GM12864 (cell line): ENCODE results near the gene VASN.

ENCODE experiments used
- DNase-seq: peaks from one replicate; pipeline ENCODE4 v3.0.0-alpha.2; 2011; ENCODE audit warnings: low read depth
- H3K4me3 ChIP-seq: 2 replicates; pipeline ENCODE4 v1.5.1; 2011; ENCODE audit warnings: mild to moderate bottlenecking, low read depth, low read length, control low read depth
- CTCF ChIP-seq: IDR thresholded peaks from 2 replicates; pipeline ENCODE4 v1.5.1; 2011; ENCODE audit warnings: low read depth, mild to moderate bottlenecking, moderate library complexity, low read length, control low read depth, inconsistent platforms; ENCODE audit errors: missing control alignments

VASN gene

GRCh38 chr16:4371357-4372000 lies at the start of gene VASN:
Gene VASN, plus strand, starts transcription at chr16:4371848. Its CDS starts 9,030 bp downstream, at chr16:4380878.
- DNase-seq: no peak
- peak within 1 kb of the TSS; percentile 29 for H3K4me3 ChIP-seq
- TF ChIP-seq CTCF: no peak

- no peak for TF ChIP-seq CTCF
- no peak overlapping the region for H3K4me3 ChIP-seq
- DNase-seq: no peak
Observed at GRCh38 chr16:4322121-4323052, 49.3 kb upstream of the VASN start.

GRCh38 chr16:4323071-4323844 lies 48.4 kb upstream of the VASN start:
- no peak for TF ChIP-seq CTCF
- no peak for DNase-seq

GRCh38 chr16:4323845-4324488 lies 47.7 kb upstream of the VASN start:
- DNase-seq: no peak
- no peak for TF ChIP-seq CTCF
- no peak overlapping the region for H3K4me3 ChIP-seq

More at GRCh38 chr16:4323071-4323844, 48.4 kb upstream of the VASN start:
- no peak overlapping the region for H3K4me3 ChIP-seq

- H3K4me3 ChIP-seq: no peak overlapping the region
- no peak for TF ChIP-seq CTCF
- DNase-seq: no peak
Observed at GRCh38 chr16:4324492-4325252, 47.0 kb upstream of the VASN start.
